ENCODE data around the gene CEBPB. TPM values are rescaled to one million over a fixed set of nuclear protein-coding genes. Genes with fewer than 3 reads are reported as not detected.

CEBPB gene
- total and polyA plus RNA-seq, 9 donors: 15.7 to 296 (median 100) TPM

DNA sequence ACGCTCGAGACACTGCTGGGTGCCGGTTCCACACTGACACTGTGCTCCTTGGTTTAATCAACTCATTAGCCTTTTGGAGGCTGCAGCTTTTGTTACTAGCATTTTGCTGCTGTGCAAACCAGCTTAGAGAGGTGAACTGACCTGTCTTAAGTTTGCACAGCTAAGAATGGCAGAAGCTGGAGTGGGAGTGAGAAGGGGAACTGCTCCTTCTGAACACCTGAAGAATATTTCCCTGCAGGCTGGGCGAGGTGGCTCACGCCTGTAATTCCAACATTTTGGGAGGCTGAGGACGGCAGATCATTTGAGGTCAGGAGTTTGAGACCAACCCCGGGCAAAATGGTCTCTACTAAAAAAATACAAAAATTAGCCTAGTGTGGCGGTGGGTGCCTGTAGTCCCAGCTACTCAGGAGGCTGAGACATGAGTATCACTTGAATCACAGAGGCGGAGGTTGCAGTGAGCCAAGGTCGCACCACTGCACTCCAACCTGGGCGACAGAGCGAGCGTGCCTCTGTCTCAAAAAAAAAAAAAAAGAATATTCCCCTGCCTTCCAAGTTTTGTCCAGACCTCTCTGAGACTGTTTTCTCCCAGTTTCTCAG lies 5.0 kb downstream of the CEBPB start:
- intact Hi-C loops (cut with DNase I): loop anchor here in 1 of 4 donors (10.0 kb wide), 1 partner anchor 189 kb away; no protein-coding TSS in a partner anchor
- Histone ChIP-seq H3K9me3 (no peaks in the 10 kb centered on the region), H3K4me3 (no peak overlapping the region), H3K36me3 (no peaks in the 10 kb centered on the region), H3K27ac (no peak overlapping the region), H3K27me3 (no peaks in the 10 kb centered on the region), H3K4me1 (ENCODE audit: insufficient read depth) (peaks cover 11% of the 10 kb centered on the region)
- WGBS, 3 donors: 85 to 90% (median 87%) methylated on average over 13 of the region's 13 CpGs
- TF ChIP-seq, protein P1, sequence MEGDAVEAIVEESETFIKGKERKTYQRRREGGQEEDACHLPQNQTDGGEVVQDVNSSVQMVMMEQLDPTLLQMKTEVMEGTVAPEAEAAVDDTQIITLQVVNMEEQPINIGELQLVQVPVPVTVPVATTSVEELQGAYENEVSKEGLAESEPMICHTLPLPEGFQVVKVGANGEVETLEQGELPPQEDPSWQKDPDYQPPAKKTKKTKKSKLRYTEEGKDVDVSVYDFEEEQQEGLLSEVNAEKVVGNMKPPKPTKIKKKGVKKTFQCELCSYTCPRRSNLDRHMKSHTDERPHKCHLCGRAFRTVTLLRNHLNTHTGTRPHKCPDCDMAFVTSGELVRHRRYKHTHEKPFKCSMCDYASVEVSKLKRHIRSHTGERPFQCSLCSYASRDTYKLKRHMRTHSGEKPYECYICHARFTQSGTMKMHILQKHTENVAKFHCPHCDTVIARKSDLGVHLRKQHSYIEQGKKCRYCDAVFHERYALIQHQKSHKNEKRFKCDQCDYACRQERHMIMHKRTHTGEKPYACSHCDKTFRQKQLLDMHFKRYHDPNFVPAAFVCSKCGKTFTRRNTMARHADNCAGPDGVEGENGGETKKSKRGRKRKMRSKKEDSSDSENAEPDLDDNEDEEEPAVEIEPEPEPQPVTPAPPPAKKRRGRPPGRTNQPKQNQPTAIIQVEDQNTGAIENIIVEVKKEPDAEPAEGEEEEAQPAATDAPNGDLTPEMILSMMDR (IDR thresholded peaks at IDR 0.05): no peak
- no peak for TF ChIP-seq POLR2A (IDR thresholded peaks at IDR 0.05)
- no peak for TF ChIP-seq EP300 (IDR thresholded peaks at IDR 0.05)
- DNase-seq: no peak

DNA sequence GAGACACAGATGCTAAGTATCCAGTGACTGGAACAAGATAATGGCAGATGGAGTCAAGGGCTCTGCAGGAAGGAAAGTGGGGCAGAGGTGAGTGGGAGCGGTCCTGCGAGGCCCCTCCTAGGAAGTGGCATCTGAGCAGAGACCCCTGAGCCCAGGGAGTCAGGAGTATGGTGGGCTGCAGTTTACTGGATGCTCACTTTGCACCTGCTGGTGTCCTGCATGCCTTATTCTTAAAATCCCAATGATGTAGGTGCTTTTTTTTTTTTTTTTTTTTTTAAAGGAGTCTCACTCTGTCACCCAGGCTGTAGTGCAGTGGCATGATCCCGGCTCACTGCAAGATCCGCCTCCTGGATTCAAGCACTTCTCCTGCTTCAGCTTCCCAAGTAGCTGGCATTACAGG lies 5.6 kb downstream of the CEBPB start:
- no peaks in the 10 kb centered on the region for H3K9me3 ChIP-seq
- no peak overlapping the region for H3K27ac ChIP-seq
- no peaks in the 10 kb centered on the region for H3K36me3 ChIP-seq
- no peak overlapping the region for H3K4me3 ChIP-seq
- no peaks in the 10 kb centered on the region for H3K27me3 ChIP-seq
- TF ChIP-seq POLR2A (IDR thresholded peaks at IDR 0.05): no peak
- no peak for TF ChIP-seq EP300 (IDR thresholded peaks at IDR 0.05)
- TF ChIP-seq, protein P1 (IDR thresholded peaks at IDR 0.05): no peak
- intact Hi-C loops (cut with DNase I): loop anchor here in 1 of 4 donors (10.0 kb wide), 1 partner anchor 189 kb away; no protein-coding TSS in a partner anchor
- peaks cover 11% of the 10 kb centered on the region for H3K4me1 ChIP-seq (ENCODE audit: insufficient read depth)
- no peak for DNase-seq
- 87 to 94% (median 90%) methylated on average over 4 of the region's 4 CpGs for WGBS, 3 donors

DNA sequence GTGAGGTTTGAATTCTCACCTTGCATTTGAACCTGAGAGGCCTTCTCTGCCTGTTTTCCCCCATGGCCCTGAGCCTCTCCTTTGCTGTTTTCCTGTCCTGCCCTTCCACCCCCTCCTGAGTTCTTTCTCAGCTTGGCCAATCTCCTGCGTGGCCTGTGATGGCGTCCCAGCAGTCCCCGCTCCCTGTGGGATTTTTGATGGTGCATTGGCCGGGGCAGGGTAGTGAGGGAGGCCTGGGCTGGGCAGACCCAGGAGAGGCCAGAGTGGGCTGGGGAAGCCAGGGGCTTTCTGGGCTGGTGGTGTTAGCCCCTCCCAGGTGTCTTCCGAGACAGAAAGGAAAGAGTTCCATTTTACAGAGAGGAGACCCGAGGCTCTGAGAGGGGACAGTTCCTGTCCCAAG lies 6.3 kb downstream of the CEBPB start:
- DNase-seq: no peak
- TF ChIP-seq EP300 (IDR thresholded peaks at IDR 0.05) (no peak), POLR2A (IDR thresholded peaks at IDR 0.05) (no peak)
- TF ChIP-seq, protein P1 (IDR thresholded peaks at IDR 0.05): no peak
- Histone ChIP-seq H3K27me3 (no peaks in the 10 kb centered on the region), H3K4me3 (no peak overlapping the region), H3K4me1 (ENCODE audit: insufficient read depth) (peaks cover 11% of the 10 kb centered on the region), H3K27ac (no peak overlapping the region), H3K9me3 (no peaks in the 10 kb centered on the region), H3K36me3 (no peaks in the 10 kb centered on the region)
- intact Hi-C loops (cut with DNase I): loop anchor here in 1 of 4 donors (10.0 kb wide), 1 partner anchor 188 kb away; no protein-coding TSS in a partner anchor
- 93 to 98% (median 93%) methylated on average over 6 of the region's 6 CpGs for WGBS, 3 donors

DNA sequence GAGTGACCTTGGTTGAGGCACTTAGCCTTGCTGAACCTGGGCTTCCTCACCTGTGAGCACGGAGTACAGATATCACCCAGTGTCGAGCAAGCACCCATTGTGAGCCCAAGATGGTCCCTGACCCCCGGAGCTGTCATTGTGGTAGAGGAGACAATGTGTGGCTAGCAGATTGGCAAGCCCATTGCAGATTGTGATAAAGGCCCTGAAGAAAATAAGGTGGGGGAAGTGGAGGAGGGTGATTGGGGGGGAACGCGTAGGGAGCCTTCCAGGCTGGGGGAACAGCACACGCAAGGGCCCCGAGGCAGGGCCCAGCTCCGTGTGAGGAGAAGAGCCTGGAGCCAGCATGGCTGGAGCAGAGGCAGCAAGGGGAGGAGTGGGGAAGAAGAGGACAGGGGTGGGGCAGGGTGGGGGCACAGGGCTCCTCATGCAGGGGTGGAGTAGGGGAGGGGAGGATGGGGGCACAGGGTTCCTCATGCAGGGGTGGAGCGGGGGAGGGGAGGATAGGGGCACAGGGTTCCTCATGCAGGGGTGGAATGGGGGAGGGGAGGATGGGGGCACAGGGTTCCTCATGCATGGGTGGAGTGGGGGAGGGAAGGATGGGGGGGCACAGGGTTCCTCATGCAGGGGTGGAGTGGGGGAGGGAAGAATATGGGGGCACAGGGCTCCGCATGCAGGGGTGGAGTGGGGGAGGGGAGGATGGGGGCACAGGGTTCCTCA lies 7.0 kb downstream of the CEBPB start:
- H3K4me1 ChIP-seq (ENCODE audit: insufficient read depth): peaks cover 11% of the 10 kb centered on the region
- intact Hi-C loops (cut with DNase I): loop anchor here in 1 of 4 donors (10.0 kb wide), 1 partner anchor 187 kb away; no protein-coding TSS in a partner anchor
- 76 to 80% (median 76%) methylated on average over 9 to 10 of the region's 10 CpGs for WGBS, 3 donors
- H3K36me3 ChIP-seq: no peaks in the 10 kb centered on the region
- no peak overlapping the region for H3K27ac ChIP-seq
- no peaks in the 10 kb centered on the region for H3K27me3 ChIP-seq
- TF ChIP-seq EP300 (IDR thresholded peaks at IDR 0.05) (no peak), POLR2A (IDR thresholded peaks at IDR 0.05) (no peak)
- TF ChIP-seq, protein P1 (IDR thresholded peaks at IDR 0.05): no peak
- peak in 1 of 5 donors; percentile 15 for DNase-seq
- no peaks in the 10 kb centered on the region for H3K9me3 ChIP-seq
- H3K4me3 ChIP-seq: no peak overlapping the region
